Gastrocnemius medialis (tissue), 4 donors: ENCODE data around the gene CASP4. TPM values are rescaled to one million over a fixed set of nuclear protein-coding genes. Genes with fewer than 3 reads are reported as not detected.
A peak's percentile ranks its signal among the peaks of the same experiment; 100 is the strongest.

Source experiments
- ATAC-seq, 2 donors: fragments of 150-250 bp; one replicate each; pipeline ENCODE4 v1.9.1; 2016
- DNase-seq, 2 donors: peaks; one replicate each; pipeline ENCODE4 v3.0.0-alpha.2; 2019
- H3K27ac ChIP-seq, 4 donors: fragments of 200-600 bp; sonication (generic); 1 replicate in 1 of 4; 2 replicates in 3 of 4; pipeline ENCODE4 v1.5.1; 2016 to 2018; ENCODE audit warnings: mild to moderate bottlenecking in 2 of 4, moderate library complexity in 1 of 4
- H3K27me3 ChIP-seq, 3 donors: fragments of 200-600 bp; sonication (generic) in 2 of 3; 1 replicate in 1 of 3; 2 replicates in 2 of 3; pipeline versions ENCODE4 v1.5.1 to v1.6.0; 2016 to 2019; ENCODE audit warnings: mild to moderate bottlenecking in 1 of 3, moderate library complexity in 1 of 3
- H3K36me3 ChIP-seq, 2 donors: fragments of 200-600 bp; sonication (generic) in 1 of 2; one replicate each; pipeline ENCODE4 v1.5.1; 2017 to 2018
- H3K4me1 ChIP-seq, 2 donors: fragments of 200-600 bp; sonication (generic) in 1 of 2; one replicate each; pipeline ENCODE4 v1.5.1; 2016 to 2017; ENCODE audit warnings: mild to moderate bottlenecking in 2 of 2
- H3K4me3 ChIP-seq, 4 donors: fragments of 200-600 bp; sonication (generic) in 3 of 4; 1 replicate in 1 of 4; 2 replicates in 3 of 4; pipeline ENCODE4 v1.5.1; 2016 to 2019; ENCODE audit warnings: mild to moderate bottlenecking in 2 of 4
- H3K9me3 ChIP-seq, 3 donors: fragments of 200-600 bp; sonication (generic) in 2 of 3; 1 replicate in 1 of 3; 2 replicates in 2 of 3; pipeline ENCODE4 v1.5.1; 2016 to 2019
- CTCF ChIP-seq, 5 experiments: fragments of 450-650 bp in 3 of 5; fragments of 200-600 bp in 2 of 5; sonication (generic) in 2 of 5; IDR thresholded peaks in 4 of 5; conservative IDR thresholded peaks in 1 of 5; 1 replicate in 4 of 5; 2 replicates in 1 of 5; pipeline ENCODE4 v1.5.1; 2016 to 2019; ENCODE audit warnings: antibody characterized with exemption in 5 of 5, mild to moderate bottlenecking in 3 of 5, moderate library complexity in 3 of 5
- POLR2A ChIP-seq, 2 donors: fragments of 450-650 bp; IDR thresholded peaks; one replicate each; pipeline ENCODE4 v1.6.1; 2017; ENCODE audit warnings: antibody characterized with exemption in 2 of 2, mild to moderate bottlenecking in 2 of 2, moderate library complexity in 2 of 2
- in situ Hi-C, 4 donors: fragments of 200-750 bp; cut with MboI; loops; one replicate each; pipeline versions ENCODE4 v1.15.0 to v1.8.0; 2017; ENCODE audit warnings: low sequenced_read_pairs in 4 of 4
- intact Hi-C: fragments of 100-400 bp; cut with DNase I; formaldehyde crosslinking; loops from one replicate; pipeline ENCODE4 v1.15.1; 2023; ENCODE audit warnings: low total_unique reads
- total RNA-seq, 4 donors: library from RNA; depleted of rRNA; stranded (reverse); fragments of >200 nt; gene quantifications; one replicate each; pipeline versions ENCODE4 v1.1.0 to v1.2.3, GENCODE V29; 2016

CASP4 gene
- total RNA-seq, 4 donors from 2014 or later, result 12.0 to 17.2 (median 14.4) TPM

GRCh38 chr11:104926771-104927611 is 41.4 kb downstream of the CASP4 start:
- in situ Hi-C loops, result no loop called here
- no peak for ATAC-seq

GRCh38 chr11:104925850-104926249 is 42.5 kb downstream of the CASP4 start:
- Histone ChIP-seq H3K4me1 (no peaks in the 10 kb centered on the region), H3K27ac (no peak overlapping the region), H3K27me3 (no peaks in the 10 kb centered on the region), H3K36me3 (no peaks in the 10 kb centered on the region), H3K4me3 (no peak overlapping the region), H3K9me3 (no peaks in the 10 kb centered on the region)
- ATAC-seq (no peak), DNase-seq (no peak)
- TF ChIP-seq CTCF (IDR thresholded peaks at IDR 0.05 in 4 of 5, conservative IDR thresholded peaks at IDR 0.05 in 1 of 5), result no peak
- intact Hi-C loops, result no loop called here
- in situ Hi-C loops, result no loop called here

More at GRCh38 chr11:104926771-104927611, 41.4 kb downstream of the CASP4 start:
- Histone ChIP-seq H3K27me3 (no peaks in the 10 kb centered on the region), H3K27ac (no peak overlapping the region), H3K4me3 (no peak overlapping the region), H3K9me3 (no peaks in the 10 kb centered on the region), H3K4me1 (no peaks in the 10 kb centered on the region), H3K36me3 (no peaks in the 10 kb centered on the region)
- intact Hi-C loops, result no loop called here
- DNase-seq, result no peak
- TF ChIP-seq CTCF (IDR thresholded peaks at IDR 0.05 in 4 of 5, conservative IDR thresholded peaks at IDR 0.05 in 1 of 5) (no peak), POLR2A (IDR thresholded peaks at IDR 0.05) (no peak)

GRCh38 chr11:104918113-104918824 is 50.1 kb downstream of the CASP4 start:
- peak overlapping the region; percentile 41 to 61 (median 48) for H3K4me3 ChIP-seq
- H3K36me3 ChIP-seq, result no peaks in the 10 kb centered on the region
- H3K27ac ChIP-seq, result peak overlapping the region; percentile 57 to 71 (median 62)
- no peak for DNase-seq
- peak in 1 of 2 donors; percentile 39 for ATAC-seq
- intact Hi-C loops (loop anchor here (5.0 kb wide), 1 partner anchor 49 kb away; the partner anchor contains the start of gene CASP4), in situ Hi-C loops (no loop called here)
- no peaks in the 10 kb centered on the region for H3K27me3 ChIP-seq
- H3K9me3 ChIP-seq, result no peaks in the 10 kb centered on the region
- peaks cover 8 to 16% of the 10 kb centered on the region in 2 donors for H3K4me1 ChIP-seq
- TF ChIP-seq POLR2A (IDR thresholded peaks at IDR 0.05) (no peak), CTCF (IDR thresholded peaks at IDR 0.05 in 4 of 5, conservative IDR thresholded peaks at IDR 0.05 in 1 of 5) (no peak)

GRCh38 chr11:104917271-104918112 is 50.9 kb downstream of the CASP4 start:
- H3K27me3 ChIP-seq, result no peaks in the 10 kb centered on the region
- H3K9me3 ChIP-seq, result no peaks in the 10 kb centered on the region
- peaks cover 8 to 16% of the 10 kb centered on the region in 2 donors for H3K4me1 ChIP-seq
- in situ Hi-C loops (no loop called here), intact Hi-C loops (loop anchor here (5.0 kb wide), 1 partner anchor 50 kb away; the partner anchor contains the start of gene CASP4)
- peak overlapping the region; percentile 57 to 71 (median 62) for H3K27ac ChIP-seq
- no peak for ATAC-seq
- no peak for TF ChIP-seq POLR2A (IDR thresholded peaks at IDR 0.05)
- no peak for TF ChIP-seq CTCF (IDR thresholded peaks at IDR 0.05 in 4 of 5, conservative IDR thresholded peaks at IDR 0.05 in 1 of 5)
- peak overlapping the region; percentile 41 to 61 (median 48) for H3K4me3 ChIP-seq
- H3K36me3 ChIP-seq, result no peaks in the 10 kb centered on the region
- DNase-seq, result no peak
